ENCODE results near the gene ANKRD30BL. TPM values are rescaled to one million over a fixed set of nuclear protein-coding genes. Genes with fewer than 3 reads are reported as not detected.
"Not testable (repeated sequence)": the region's sequence is repeated elsewhere in the genome, so short reads cannot be mapped to it uniquely, and the experiment has no call there.

The ANKRD30BL gene
- polyA plus RNA-seq (ENCODE audit: insufficient read length): 0.85 TPM
- long read RNA-seq, donor 1: 0 reads
- long read RNA-seq, donor 2: 0 reads
- long read RNA-seq, donor 3: 0 reads
- long read RNA-seq, donor 4: 0 reads
- long read RNA-seq, donor 5: 0 reads
- long read RNA-seq, donor 6: 0 reads
- long read RNA-seq, donor 7: 0 reads
- long read RNA-seq, donor 8: 0 reads

- DNase-seq: not testable (repeated sequence)
Observed at GRCh38 chr2:132161161-132162124, at the start of gene ANKRD30BL. Gene ANKRD30BL, minus strand, starts transcription at chr2:132161952. Its CDS starts 247 bp downstream, at chr2:132161705.

- not testable (repeated sequence) for DNase-seq
Observed at GRCh38 chr2:132202866-132203265, 41.1 kb upstream of the ANKRD30BL start.

GRCh38 chr2:132192854-132193253 lies 31.1 kb upstream of the ANKRD30BL start:
- DNase-seq: not testable (repeated sequence)

- DNase-seq: not testable (repeated sequence)
Observed at GRCh38 chr2:132167100-132167499, 5.3 kb upstream of the ANKRD30BL start.

- not testable (repeated sequence) for DNase-seq
Observed at GRCh38 chr2:132162125-132162660, 441 bp upstream of the ANKRD30BL start.

- DNase-seq: peak; percentile 57
Observed at GRCh38 chr2:132146774-132147173, 15.0 kb downstream of the ANKRD30BL start.
